Measurements from ENCODE around the gene CD6. TPM values are rescaled to one million over a fixed set of nuclear protein-coding genes. Genes with fewer than 3 reads are reported as not detected.

The CD6 gene
- total and polyA plus RNA-seq, 2 donors (not counting 3 experiments of a cell fraction or from before 2014, with no cell fraction given), result not detected

DNA sequence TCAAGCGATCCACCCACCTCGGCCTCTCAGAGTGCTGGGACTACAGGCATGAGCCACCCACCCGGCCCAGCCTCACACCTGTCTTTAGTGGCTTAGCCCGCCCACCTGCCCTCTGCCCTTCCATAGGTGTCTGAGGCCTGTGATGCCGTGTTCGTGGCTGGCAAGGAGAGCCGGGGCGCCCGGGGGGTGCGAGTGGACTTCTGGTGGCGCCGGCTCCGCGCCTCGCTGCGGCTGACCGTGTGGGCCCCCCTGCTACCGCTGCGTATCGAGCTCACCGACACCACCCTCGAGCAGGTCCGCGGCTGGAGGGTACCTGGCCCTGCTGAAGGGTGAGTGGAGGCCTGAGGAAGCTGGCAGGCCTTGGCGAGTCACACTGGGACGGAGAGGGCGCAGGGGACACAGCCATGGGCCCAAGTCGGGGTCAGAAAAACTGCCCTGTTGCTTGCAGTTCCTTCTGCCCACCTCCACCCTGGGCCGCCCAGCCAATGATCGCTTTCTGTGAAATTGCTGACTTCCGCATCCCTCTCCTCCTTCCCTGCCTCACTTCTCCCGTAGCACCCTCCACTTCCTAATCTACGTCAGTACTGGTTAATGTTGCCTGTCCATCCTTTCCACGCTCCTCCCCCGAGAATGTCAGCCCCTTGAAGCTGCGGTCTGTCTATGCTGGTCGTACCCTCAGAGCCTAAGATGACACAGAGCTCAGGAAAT lies 37.9 kb upstream of the CD6 start:
- Histone ChIP-seq H3K79me2 (ENCODE audit: control insufficient read depth, insufficient read depth, low read length) (no peaks in the 10 kb centered on the region), H3K36me3 (ENCODE audit: control insufficient read depth in 2 of 2, extremely low read depth in 1 of 2, insufficient read depth in 2 of 2, low read length in 2 of 2) (peaks cover 3 to 41% of the 10 kb centered on the region in 2 experiments), H3K4me3 (replicated peaks in 1 of 3; ENCODE audit: insufficient read depth in 1 of 3, low read depth in 1 of 3, low read length in 3 of 3) (no peak overlapping the region), H3K27ac (ENCODE audit: insufficient read depth, low read depth, low read length) (no peak overlapping the region), H3K9me3 (replicated peaks; ENCODE audit: control insufficient read depth, insufficient read depth, low read length) (no peaks in the 10 kb centered on the region), H3K27me3 (ENCODE audit: control insufficient read depth in 2 of 2, insufficient read depth in 2 of 2, low read length in 2 of 2) (no peaks in the 10 kb centered on the region), H3K4me1 (ENCODE audit: control insufficient read depth, extremely low read depth, insufficient read depth, low read length) (peaks cover 8% of the 10 kb centered on the region), H4K20me1 (replicated peaks; ENCODE audit: control insufficient read depth, extremely low read depth, insufficient read depth, low read length) (no peaks in the 10 kb centered on the region), H3K9me1 (replicated peaks; ENCODE audit: control insufficient read depth, extremely low read depth, insufficient read depth, low read length) (no peaks in the 10 kb centered on the region), H3K4me2 (ENCODE audit: insufficient read depth, low read length) (no peak overlapping the region), H2AFZ (ENCODE audit: low read depth, low read length) (no peak overlapping the region), H3K9ac (replicated peaks; ENCODE audit: extremely low read depth, insufficient read depth, low read length) (no peak overlapping the region)
- ChIA-PET POLR2A (no interaction called here), CTCF (interaction anchor here (1.4 kb wide), 1 partner anchor 34 kb away, joined by 4 read pairs; no protein-coding TSS in a partner anchor)
- DNase-seq (ENCODE audit: low read depth, low spot score) (no peak), FAIRE-seq (no peak)
- no TSS peak for BruUV-seq (replicated peaks)
- TF ChIP-seq EZH2 (IDR thresholded peaks at IDR 0.05; ENCODE audit: borderline replicate concordance, low read depth, low read length, severe bottlenecking) (no peak), FOS (IDR thresholded peaks at IDR 0.05; ENCODE audit: borderline replicate concordance, insufficient read depth, low read length) (no peak), GATA2 (IDR thresholded peaks at IDR 0.05; ENCODE audit: insufficient read depth, insufficient read length, low read depth, low read length) (no peak), MYC (IDR thresholded peaks at IDR 0.05; ENCODE audit: low read depth, low read length) (no peak), POLR2A (IDR thresholded peaks at IDR 0.05; ENCODE audit: low read depth, low read length) (no peak), JUN (IDR thresholded peaks at IDR 0.05; ENCODE audit: borderline replicate concordance, insufficient read depth, insufficient read length, low read depth) (no peak)
- TF ChIP-seq, protein P1, sequence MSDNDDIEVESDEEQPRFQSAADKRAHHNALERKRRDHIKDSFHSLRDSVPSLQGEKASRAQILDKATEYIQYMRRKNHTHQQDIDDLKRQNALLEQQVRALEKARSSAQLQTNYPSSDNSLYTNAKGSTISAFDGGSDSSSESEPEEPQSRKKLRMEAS (IDR thresholded peaks at IDR 0.05; ENCODE audit: insufficient read depth, insufficient read length), result no peak
- TF ChIP-seq, protein P2, sequence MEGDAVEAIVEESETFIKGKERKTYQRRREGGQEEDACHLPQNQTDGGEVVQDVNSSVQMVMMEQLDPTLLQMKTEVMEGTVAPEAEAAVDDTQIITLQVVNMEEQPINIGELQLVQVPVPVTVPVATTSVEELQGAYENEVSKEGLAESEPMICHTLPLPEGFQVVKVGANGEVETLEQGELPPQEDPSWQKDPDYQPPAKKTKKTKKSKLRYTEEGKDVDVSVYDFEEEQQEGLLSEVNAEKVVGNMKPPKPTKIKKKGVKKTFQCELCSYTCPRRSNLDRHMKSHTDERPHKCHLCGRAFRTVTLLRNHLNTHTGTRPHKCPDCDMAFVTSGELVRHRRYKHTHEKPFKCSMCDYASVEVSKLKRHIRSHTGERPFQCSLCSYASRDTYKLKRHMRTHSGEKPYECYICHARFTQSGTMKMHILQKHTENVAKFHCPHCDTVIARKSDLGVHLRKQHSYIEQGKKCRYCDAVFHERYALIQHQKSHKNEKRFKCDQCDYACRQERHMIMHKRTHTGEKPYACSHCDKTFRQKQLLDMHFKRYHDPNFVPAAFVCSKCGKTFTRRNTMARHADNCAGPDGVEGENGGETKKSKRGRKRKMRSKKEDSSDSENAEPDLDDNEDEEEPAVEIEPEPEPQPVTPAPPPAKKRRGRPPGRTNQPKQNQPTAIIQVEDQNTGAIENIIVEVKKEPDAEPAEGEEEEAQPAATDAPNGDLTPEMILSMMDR (IDR thresholded peaks at IDR 0.05; ENCODE audit: extremely low read depth in 1 of 2, insufficient read depth in 1 of 2, low read depth in 1 of 2, low read length in 2 of 2), result no peak
- intact Hi-C loops (cut with micrococcal nuclease), result no loop called here
- dilution Hi-C loops (cut with MboI; ENCODE audit: extremely low pct_ligation_motif_present, low sequenced_read_pairs), result no loop called here
